HepG2 (cell line): ENCODE data around the gene APBB1IP. TPM values are rescaled to one million over a fixed set of nuclear protein-coding genes. Genes with fewer than 3 reads are reported as not detected.

Source experiments
- ATAC-seq: fragments of 200-7000 bp; cut with Tn5 transposase; 3 replicates; pipeline ENCODE4 v1.9.1; 2020; ENCODE audit warnings: mild to moderate bottlenecking, moderate library complexity
- BruUV-seq: library from RNA; stranded (reverse); fragments of 400-500 nt; replicated peaks from 2 replicates; lab custom pipeline; 2021; lab: Mats Ljungman, UMichigan
- CTCF ChIA-PET: fragments of 300-600 bp; formaldehyde crosslinking; extraction: SDS; loops from one replicate; lab custom pipeline; 2021; ENCODE audit warnings: low total read pairs, inconsistent platforms, low intra/inter-chr PET ratio; lab: Yijun Ruan, JAX
- POLR2A ChIA-PET: fragments of 350-600 bp; sonication (Branson Sonifier 250); formaldehyde crosslinking; loops from one replicate; lab custom pipeline; 2020; ENCODE audit warnings: antibody characterized with exemption, inconsistent platforms; lab: Yijun Ruan, JAX
- DNase-seq: peaks from one replicate; pipeline ENCODE4 v3.0.0-alpha.2; 2015; ENCODE audit warnings: low spot score
- FAIRE-seq: peaks from 3 replicates; lab custom pipeline; 2011; peaks lifted over from hg19 to GRCh38; lab: Jason Lieb, UNC
- H2AFZ ChIP-seq: one replicate; pipeline ENCODE4 v1.6.1; 2011; ENCODE audit warnings: low read length, inconsistent platforms
- H3K27ac ChIP-seq: fragments of 300-600 bp; 3 replicates; pipeline ENCODE4 v1.8.0; 2011; ENCODE audit warnings: mixed run types, mild to moderate bottlenecking, mixed read lengths, low read length, inconsistent platforms; ENCODE audit not compliant: insufficient read depth; ENCODE audit errors: extremely low read length
- H3K27me3 ChIP-seq, 2 experiments: fragments of 200-600 bp in 1 of 2; 2 replicates in 1 of 2; 3 replicates in 1 of 2; pipeline versions ENCODE4 v1.6.0 to v1.8.0; 2011; ENCODE audit warnings: low read length in 2 of 2, mild to moderate bottlenecking in 2 of 2, moderate library complexity in 2 of 2, inconsistent platforms in 1 of 2; ENCODE audit not compliant: insufficient read depth in 2 of 2, control insufficient read depth in 1 of 2
- H3K36me3 ChIP-seq, 2 experiments: fragments of 200-600 bp in 1 of 2; replicated peaks in 1 of 2; 2 replicates in 1 of 2; 3 replicates in 1 of 2; pipeline versions ENCODE4 v1.5.1 to v1.8.0; 2011; ENCODE audit warnings: low read length in 2 of 2, inconsistent platforms in 1 of 2; ENCODE audit not compliant: insufficient read depth in 2 of 2, control insufficient read depth in 1 of 2
- H3K4me1 ChIP-seq: 2 replicates; pipeline ENCODE4 v1.5.1; 2012; ENCODE audit warnings: low read length, inconsistent platforms; ENCODE audit not compliant: insufficient read depth
- H3K4me2 ChIP-seq: 2 replicates; pipeline ENCODE4 v1.6.0; 2011; ENCODE audit warnings: low read depth, low read length, inconsistent platforms
- H3K4me3 ChIP-seq, 3 experiments: fragments of 200-600 bp in 1 of 3; sonication (generic), shearing (Covaris generic) in 1 of 3; replicated peaks in 1 of 3; 2 replicates each; pipeline ENCODE4 v1.5.1; 2011 to 2016; ENCODE audit warnings: low read length in 3 of 3, inconsistent platforms in 2 of 3, low read depth in 2 of 3, mild to moderate bottlenecking in 2 of 3, control low read depth in 1 of 3, mixed read lengths in 1 of 3; ENCODE audit not compliant: insufficient read depth in 1 of 3
- H3K79me2 ChIP-seq: one replicate; pipeline ENCODE4 v1.6.1; 2011; ENCODE audit warnings: low read length, inconsistent platforms; ENCODE audit not compliant: insufficient read depth
- H3K9ac ChIP-seq: 2 replicates; pipeline ENCODE4 v1.6.0; 2011; ENCODE audit warnings: mild to moderate bottlenecking, low read depth, low read length, inconsistent platforms; ENCODE audit not compliant: insufficient read depth
- H3K9me3 ChIP-seq: 2 replicates; pipeline ENCODE4 v1.5.1; 2012; ENCODE audit warnings: mild to moderate bottlenecking, low read length
- H4K20me1 ChIP-seq: 2 replicates; pipeline ENCODE4 v1.6.0; 2011; ENCODE audit warnings: inconsistent platforms, mild to moderate bottlenecking, low read length, moderate library complexity; ENCODE audit not compliant: insufficient read depth
- EP300 ChIP-seq, 3 experiments: sonication (generic) in 1 of 3; formaldehyde crosslinking in 1 of 3; IDR thresholded peaks; 2 replicates each; pipeline versions ENCODE4 v1.5.1 to v1.6.1; 2011 to 2020; ENCODE audit warnings: low read depth in 2 of 3, low read length in 2 of 3, borderline replicate concordance in 1 of 3, improper control_type of control experiment in 1 of 3, mild to moderate bottlenecking in 1 of 3, missing genetic modification reagents in 1 of 3, moderate library complexity in 1 of 3
- FOSL2 ChIP-seq: sonication (generic); formaldehyde crosslinking; IDR thresholded peaks from 2 replicates; pipeline ENCODE4 v1.4.0; 2020; ENCODE audit warnings: missing genetic modification reagents
- NFE2L2 ChIP-seq: fragments of 150-350 bp; IDR thresholded peaks from 2 replicates; pipeline ENCODE4 v1.6.1; 2014; ENCODE audit warnings: low read length
- NR2F1 ChIP-seq, 2 experiments: fragments of 450-650 bp in 1 of 2; formaldehyde crosslinking in 1 of 2; IDR thresholded peaks; 2 replicates each; pipeline versions ENCODE4 v1.5.0 to v1.6.1; 2016 to 2020; ENCODE audit warnings: mild to moderate bottlenecking in 1 of 2, missing compliant biosample characterization in 1 of 2, missing genetic modification reagents in 1 of 2, moderate library complexity in 1 of 2
- POLR2G ChIP-seq: fragments of 200-400 bp; formaldehyde crosslinking; IDR thresholded peaks from 2 replicates; pipeline ENCODE4 v1.6.1; 2018; ENCODE audit warnings: mild to moderate bottlenecking, low read depth, low read length, moderate library complexity
- RARA ChIP-seq: IDR thresholded peaks from 2 replicates; pipeline ENCODE4 v1.6.1; 2016; ENCODE audit warnings: missing genetic modification reagents, missing compliant biosample characterization
- RNF2 ChIP-seq: fragments of 450-650 bp; conservative IDR thresholded peaks from 2 replicates; pipeline ENCODE4 v1.6.1; 2016; ENCODE audit warnings: low read depth
- U2AF1 ChIP-seq: fragments of 200-400 bp; formaldehyde crosslinking; optimal IDR thresholded peaks from 2 replicates; pipeline ENCODE3; 2017; ENCODE audit warnings: mild to moderate bottlenecking, low read depth, low read length
- ZFY ChIP-seq: sonication (generic); formaldehyde crosslinking; IDR thresholded peaks from 2 replicates; pipeline ENCODE4 v1.4.0; 2020; ENCODE audit warnings: missing genetic modification reagents
- WGBS: methylation state at CpG from one replicate; pipeline ENCODE4 v1.1.6; 2017; ENCODE audit warnings: low lambda C conversion rate; 5-methylcytosine and 5-hydroxymethylcytosine counted together
- in situ Hi-C: cut with HindIII; loops from 2 replicates; pipeline ENCODE4 v1.10.0; 2017; ENCODE audit warnings: low pct_unique_long_range_greater_than_20kb; ENCODE audit not compliant: extremely low pct_ligation_motif_present
- intact Hi-C: fragments of 100-400 bp; cut with micrococcal nuclease; formaldehyde crosslinking; loops from one replicate; pipeline ENCODE4 v1.10.0; 2022; ENCODE audit not compliant: unreplicated experiment
- polyA plus RNA-seq, 8 experiments: library from polyadenylated mRNA; depleted of rRNA in 3 of 8; stranded (reverse) in 7 of 8; unstranded in 1 of 8; fragments of >200 nt; fragmentation: Illumina TruSeq in 4 of 8; extraction: Trizol in 4 of 8; gene quantifications; 2 replicates each; pipeline versions ENCODE4 v1.2.1 to v1.2.3, GENCODE V29; 2011 to 2016; ENCODE audit warnings: low read depth in 4 of 8, missing spikeins in 1 of 8, mixed read lengths in 1 of 8; ENCODE audit not compliant: insufficient read depth in 1 of 8
- total RNA-seq, 5 experiments: library from RNA; depleted of rRNA; stranded (reverse); fragments of >200 nt; fragmentation: Illumina TruSeq; extraction: Trizol; gene quantifications; 2 replicates each; pipeline ENCODE4 v1.2.3, GENCODE V29; 2016; ENCODE audit warnings: low read depth in 1 of 5
- TF ChIP-seq, protein P1 (sequence below): IDR thresholded peaks from 2 replicates; pipeline ENCODE4 v1.6.1; 2016; ENCODE audit warnings: missing biosample characterization, missing genetic modification reagents, low read depth
- TF ChIP-seq, protein P2 (sequence below): sonication (generic); formaldehyde crosslinking; conservative IDR thresholded peaks from 2 replicates; pipeline ENCODE4 v1.8.0; 2022; ENCODE audit warnings: mild to moderate bottlenecking, moderate library complexity, missing genetic modification reagents
- TF ChIP-seq, protein P3 (sequence below): IDR thresholded peaks from 2 replicates; pipeline ENCODE4 v1.6.1; 2012; ENCODE audit warnings: low read depth, low read length, improper control_type of control experiment

APBB1IP gene
- total and polyA plus RNA-seq, 2 of the 13 experiments (the other 11 are each of a cell fraction or from before 2014, with no cell fraction given): 0.08 TPM; not detected in 1

DNA sequence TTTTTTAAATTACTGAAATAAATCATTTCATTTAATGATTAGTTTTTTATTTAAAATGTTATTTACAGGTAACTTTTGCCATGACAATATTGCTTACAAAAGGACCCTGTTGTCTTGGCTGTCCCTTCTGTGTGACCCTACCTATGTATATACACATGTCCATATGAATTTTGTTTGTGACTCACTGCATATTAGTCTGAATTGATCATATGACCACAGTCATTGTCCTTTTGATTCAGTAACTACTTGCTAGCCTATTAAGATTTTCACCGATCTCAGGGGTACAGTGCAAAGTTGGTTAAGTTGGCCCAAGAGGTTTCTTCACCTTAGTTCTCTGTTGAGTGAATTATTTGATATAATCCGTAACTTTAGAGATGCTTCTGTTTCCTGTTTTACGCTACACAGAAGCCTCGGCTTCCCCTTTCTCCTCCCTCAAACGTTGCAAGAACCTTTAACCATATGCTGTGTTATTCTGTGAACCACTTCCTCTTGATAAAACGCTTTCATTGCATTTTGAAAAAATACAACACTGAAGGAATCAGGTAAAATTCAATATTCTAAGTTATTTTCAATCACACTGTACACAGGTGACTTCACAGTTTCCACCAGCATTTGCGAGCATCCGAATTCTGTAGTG, 43.9 kb downstream of the APBB1IP start:
- Histone ChIP-seq H3K9me3 (no peaks in the 10 kb centered on the region), H3K36me3 (no peaks in the 10 kb centered on the region), H3K4me3 (no peak overlapping the region), H3K27me3 (peaks cover 0 to 5% of the 10 kb centered on the region in 2 experiments; a peak in 2 of 5 replicates), H4K20me1 (no peaks in the 10 kb centered on the region), H3K79me2 (no peaks in the 10 kb centered on the region), H3K27ac (no peak overlapping the region), H2AFZ (no peak overlapping the region), H3K4me2 (no peak overlapping the region), H3K9ac (no peak overlapping the region)
- DNase-seq (no peak), FAIRE-seq (no peak), ATAC-seq (no peak)
- no TSS peak for BruUV-seq
- WGBS: 56% methylated on average over 8 of the region's 8 CpGs
- intact Hi-C loops: no loop called here
- ChIA-PET CTCF (no interaction called here), POLR2A (no interaction called here)
- in situ Hi-C loops: no loop called here
- TF ChIP-seq U2AF1: no peak
- TF ChIP-seq, protein P1, sequence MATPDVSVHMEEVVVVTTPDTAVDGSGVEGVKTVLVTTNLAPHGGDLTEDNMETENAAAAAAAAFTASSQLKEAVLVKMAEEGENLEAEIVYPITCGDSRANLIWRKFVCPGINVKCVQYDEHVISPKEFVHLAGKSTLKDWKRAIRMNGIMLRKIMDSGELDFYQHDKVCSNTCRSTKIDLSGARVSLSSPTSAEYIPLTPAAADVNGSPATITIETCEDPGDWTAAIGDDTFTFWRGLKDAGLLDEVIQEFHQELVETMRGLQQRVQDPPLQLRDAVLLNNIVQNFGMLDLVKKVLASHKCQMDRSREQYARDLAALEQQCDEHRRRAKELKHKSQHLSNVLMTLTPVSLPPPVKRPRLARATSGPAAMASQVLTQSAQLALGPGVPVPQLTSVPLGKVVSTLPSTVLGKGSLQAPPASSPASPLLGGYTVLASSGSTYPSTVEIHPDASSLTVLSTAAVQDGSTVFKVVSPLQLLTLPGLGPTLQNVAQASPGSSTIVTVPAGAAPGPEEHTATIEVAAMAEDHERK (CRISPR knock-in tag): no peak
- no peak for TF ChIP-seq RNF2
- TF ChIP-seq, all 625 proteins: peak for 0
- peaks cover 13% of the 10 kb centered on the region; the same call in 1 of the 2 replicates for H3K4me1 ChIP-seq

GRCh38 chr10:26483554-26483953, 45.4 kb downstream of the APBB1IP start:
- WGBS: 18% methylated on average over 2 of the region's 2 CpGs
- ChIA-PET POLR2A (no interaction called here), CTCF (no interaction called here)
- Histone ChIP-seq H2AFZ (no peak overlapping the region), H3K27me3 (peaks cover 0 to 5% of the 10 kb centered on the region in 2 experiments; a peak in 1 of 5 replicates), H4K20me1 (no peaks in the 10 kb centered on the region), H3K36me3 (no peaks in the 10 kb centered on the region), H3K9ac (no peak overlapping the region), H3K4me2 (no peak overlapping the region), H3K27ac (no peak overlapping the region), H3K79me2 (no peaks in the 10 kb centered on the region), H3K4me1 (peaks cover 13% of the 10 kb centered on the region; the same call in 1 of the 2 replicates), H3K9me3 (no peaks in the 10 kb centered on the region)
- intact Hi-C loops: no loop called here
- in situ Hi-C loops: no loop called here
- FAIRE-seq (no peak), ATAC-seq (no peak; the same call in 2 of the 3 replicates)
- BruUV-seq: no TSS peak
- TF ChIP-seq ZFY (CRISPR knock-in tag) (no peak), EP300 (IDR thresholded peaks at IDR 0.05; ENCODE audit: low read depth in 2 of 2, low read length in 2 of 2) (peak in 1 of 2 experiments; percentile 34; a peak in 1 of 4 replicates), EP300 (CRISPR knock-in tag; IDR thresholded peaks at IDR 0.05; ENCODE audit: borderline replicate concordance) (no peak), POLR2G (no peak), RARA (peak; percentile 68), FOSL2 (CRISPR knock-in tag) (peak; percentile 84), NFE2L2 (peak; percentile 66; the same call in 1 of the 2 replicates), NR2F1 (CRISPR knock-in tag; IDR thresholded peaks at IDR 0.05) (peak in 1 of 2 experiments; percentile 76; a peak in 2 of 4 replicates)
- TF ChIP-seq, protein P2, sequence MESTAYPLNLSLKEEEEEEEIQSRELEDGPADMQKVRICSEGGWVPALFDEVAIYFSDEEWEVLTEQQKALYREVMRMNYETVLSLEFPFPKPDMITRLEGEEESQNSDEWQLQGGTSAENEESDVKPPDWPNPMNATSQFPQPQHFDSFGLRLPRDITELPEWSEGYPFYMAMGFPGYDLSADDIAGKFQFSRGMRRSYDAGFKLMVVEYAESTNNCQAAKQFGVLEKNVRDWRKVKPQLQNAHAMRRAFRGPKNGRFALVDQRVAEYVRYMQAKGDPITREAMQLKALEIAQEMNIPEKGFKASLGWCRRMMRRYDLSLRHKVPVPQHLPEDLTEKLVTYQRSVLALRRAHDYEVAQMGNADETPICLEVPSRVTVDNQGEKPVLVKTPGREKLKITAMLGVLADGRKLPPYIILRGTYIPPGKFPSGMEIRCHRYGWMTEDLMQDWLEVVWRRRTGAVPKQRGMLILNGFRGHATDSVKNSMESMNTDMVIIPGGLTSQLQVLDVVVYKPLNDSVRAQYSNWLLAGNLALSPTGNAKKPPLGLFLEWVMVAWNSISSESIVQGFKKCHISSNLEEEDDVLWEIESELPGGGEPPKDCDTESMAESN (CRISPR knock-in tag): no peak
- TF ChIP-seq, protein P3, sequence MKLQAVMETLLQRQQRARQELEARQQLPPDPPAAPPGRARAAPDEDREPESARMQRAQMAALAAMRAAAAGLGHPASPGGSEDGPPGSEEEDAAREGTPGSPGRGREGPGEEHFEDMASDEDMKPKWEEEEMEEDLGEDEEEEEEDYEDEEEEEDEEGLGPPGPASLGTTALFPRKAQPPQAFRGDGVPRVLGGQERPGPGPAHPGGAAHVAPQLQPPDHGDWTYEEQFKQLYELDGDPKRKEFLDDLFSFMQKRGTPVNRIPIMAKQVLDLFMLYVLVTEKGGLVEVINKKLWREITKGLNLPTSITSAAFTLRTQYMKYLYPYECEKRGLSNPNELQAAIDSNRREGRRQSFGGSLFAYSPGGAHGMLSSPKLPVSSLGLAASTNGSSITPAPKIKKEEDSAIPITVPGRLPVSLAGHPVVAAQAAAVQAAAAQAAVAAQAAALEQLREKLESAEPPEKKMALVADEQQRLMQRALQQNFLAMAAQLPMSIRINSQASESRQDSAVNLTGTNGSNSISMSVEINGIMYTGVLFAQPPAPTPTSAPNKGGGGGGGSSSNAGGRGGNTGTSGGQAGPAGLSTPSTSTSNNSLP: peak; percentile 74
- TF ChIP-seq, all 625 proteins: peak for 6
- DNase-seq: peak; percentile 27
- H3K4me3 ChIP-seq: no peak overlapping the region
